Stimulated activated naive CD8-positive, alpha-beta T cell treated with anti-CD3 and anti-CD28 coated beads, Interleukin-15, Interleukin-2, amounts not matched to agents 100 U/mL and 50 U/mL, for 24 hours (primary cell): ENCODE results near the gene TPK1.

Source experiments
- ATAC-seq: fragments of 150-1000 bp; cut with Tn5 transposase; one replicate; pipeline ENCODE4 v1.10.0; 2021
- DNase-seq: peaks from one replicate; pipeline ENCODE4 v3.0.0; 2021

Gene TPK1

DNA sequence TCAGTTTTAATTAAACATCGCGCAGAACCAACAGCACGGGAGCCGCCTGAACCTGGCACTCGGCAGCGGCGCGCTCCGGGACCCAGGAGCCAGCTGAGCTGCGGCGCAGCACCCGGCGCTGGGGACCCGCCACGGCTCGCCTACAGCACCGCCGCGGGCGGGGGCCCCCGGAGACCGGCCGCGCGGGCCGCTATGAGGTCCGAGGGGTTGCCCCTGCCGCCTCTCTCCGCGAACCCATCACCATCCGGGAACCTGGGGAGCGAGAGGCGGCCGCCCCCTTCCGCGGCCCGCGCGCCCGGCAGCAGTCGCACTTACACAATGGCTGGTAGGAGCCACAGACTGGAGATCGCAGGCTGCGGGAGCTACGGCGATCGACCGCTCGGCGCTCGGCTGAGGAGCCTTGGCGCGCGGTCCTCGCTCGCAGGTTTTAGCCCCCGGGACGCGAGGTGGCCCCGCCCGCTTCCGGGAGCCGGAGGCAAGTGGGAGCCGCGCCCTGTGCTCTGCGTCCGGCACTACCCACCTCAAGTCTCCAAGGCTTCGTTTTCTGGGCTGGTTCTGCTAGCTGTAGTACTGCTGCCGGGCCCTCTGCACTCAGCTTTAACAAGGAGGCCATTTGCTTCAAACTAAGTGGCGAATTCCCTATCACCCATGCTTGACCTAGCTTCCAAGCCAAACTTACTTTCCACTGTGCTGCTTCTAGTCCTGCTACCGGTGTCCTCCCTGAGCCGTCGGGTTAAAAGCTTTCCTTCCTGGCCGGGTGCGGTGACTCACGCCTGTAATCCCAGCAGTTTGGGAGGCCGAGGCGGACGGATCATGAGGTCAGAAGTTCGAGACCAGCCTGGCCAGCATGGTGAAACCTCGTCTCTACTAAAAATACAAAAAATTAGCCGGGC lies at the start of gene TPK1:
TSS of gene TPK1 (minus strand) at position 402 of the 893 bp plus-strand sequence. CDS start 451 bp downstream, outside the sequence.
- ATAC-seq, result peak; percentile 94

DNA sequence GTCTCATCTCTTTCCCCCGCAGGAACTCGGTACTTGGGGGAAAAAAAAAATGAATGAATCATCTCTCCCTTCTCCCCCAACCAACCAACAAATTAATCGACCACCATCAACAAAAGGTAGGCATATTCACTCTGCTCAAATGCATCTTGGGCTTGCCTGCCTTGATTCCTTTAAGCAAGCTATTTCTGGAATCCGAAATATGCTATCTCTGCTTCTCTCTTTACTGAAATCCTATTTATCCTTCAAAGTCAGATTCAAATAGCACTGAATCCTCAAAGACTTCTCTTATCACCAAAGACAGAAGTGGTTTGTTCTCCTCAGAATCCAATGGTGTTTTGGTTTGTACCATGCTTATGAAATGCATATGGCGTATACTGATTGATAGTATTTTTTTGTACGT lies 49.6 kb upstream of the TPK1 start:
- ATAC-seq (no peak), DNase-seq (no peak)

More for the DNA sequence above, at the start of gene TPK1:
- peak; percentile 91 for DNase-seq

GRCh38 chr7:144884896-144885295 lies 49.0 kb upstream of the TPK1 start:
- ATAC-seq, result no peak

GRCh38 chr7:144873316-144873845 lies 37.5 kb upstream of the TPK1 start:
- DNase-seq, result no peak
- ATAC-seq, result no peak

More at GRCh38 chr7:144884896-144885295, 49.0 kb upstream of the TPK1 start:
- DNase-seq, result no peak

GRCh38 chr7:144869082-144869481 lies 33.2 kb upstream of the TPK1 start:
- ATAC-seq, result no peak
- no peak for DNase-seq

DNA sequence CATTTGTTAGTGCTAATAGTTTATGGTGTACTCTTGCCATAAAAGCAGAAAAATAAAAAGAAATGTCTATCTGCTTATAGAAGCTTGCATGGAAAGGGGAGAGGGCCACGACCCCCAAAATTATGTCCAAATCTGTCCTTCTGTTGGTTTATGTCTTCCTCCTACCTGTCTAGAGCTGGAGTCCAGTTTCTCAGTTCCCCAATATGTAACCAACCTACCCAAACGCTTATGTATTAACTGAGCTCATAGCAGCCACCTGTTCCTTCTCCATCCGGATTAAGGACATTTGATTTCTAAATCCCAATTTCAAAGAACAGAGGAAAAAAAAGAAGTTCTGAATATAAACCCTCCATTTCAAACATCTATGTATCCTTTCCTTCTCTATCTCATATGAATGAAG lies 30.3 kb upstream of the TPK1 start:
- ATAC-seq (no peak), DNase-seq (no peak)

DNA sequence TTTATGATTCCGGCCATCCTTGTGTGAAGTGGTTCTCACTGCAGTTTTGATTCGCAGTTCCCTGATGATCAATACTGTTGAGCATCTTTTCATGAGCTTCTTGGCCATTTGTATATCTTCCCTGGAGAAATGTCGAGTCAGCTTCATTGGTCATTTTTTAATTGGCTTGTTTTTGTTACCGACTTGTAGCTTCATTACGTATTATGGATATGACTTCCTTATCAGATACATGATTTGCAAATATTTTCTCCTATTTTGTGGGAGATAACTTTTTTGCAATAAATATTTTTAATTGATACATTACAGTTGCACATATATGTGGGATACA lies 27.4 kb upstream of the TPK1 start:
- ATAC-seq (no peak), DNase-seq (no peak)

GRCh38 chr7:144862612-144863319 lies 26.9 kb upstream of the TPK1 start:
- DNase-seq (no peak), ATAC-seq (no peak)

DNA sequence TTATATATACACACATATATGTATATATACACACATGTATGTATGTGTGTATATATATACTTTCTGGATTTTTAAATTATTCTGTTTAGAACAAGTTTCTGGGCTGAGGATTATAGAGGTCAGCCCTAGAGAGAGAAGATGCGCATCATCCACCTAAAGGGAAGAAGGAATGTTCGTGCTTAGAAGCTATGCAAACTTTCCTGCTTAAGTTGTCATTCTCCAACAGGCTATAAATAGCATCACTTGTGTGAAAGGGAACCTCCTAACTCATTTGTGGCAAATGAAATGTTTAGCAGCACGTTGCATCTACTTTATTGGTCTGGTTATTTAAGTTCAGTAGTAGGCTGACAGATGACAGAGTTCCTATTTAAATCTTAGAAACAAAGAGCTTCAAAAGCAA lies 23.9 kb upstream of the TPK1 start:
- no peak for DNase-seq

GRCh38 chr7:144857463-144857862 lies 21.6 kb upstream of the TPK1 start:
- DNase-seq (no peak), ATAC-seq (no peak)

More for the DNA sequence above, 23.9 kb upstream of the TPK1 start:
- no peak for ATAC-seq

DNA sequence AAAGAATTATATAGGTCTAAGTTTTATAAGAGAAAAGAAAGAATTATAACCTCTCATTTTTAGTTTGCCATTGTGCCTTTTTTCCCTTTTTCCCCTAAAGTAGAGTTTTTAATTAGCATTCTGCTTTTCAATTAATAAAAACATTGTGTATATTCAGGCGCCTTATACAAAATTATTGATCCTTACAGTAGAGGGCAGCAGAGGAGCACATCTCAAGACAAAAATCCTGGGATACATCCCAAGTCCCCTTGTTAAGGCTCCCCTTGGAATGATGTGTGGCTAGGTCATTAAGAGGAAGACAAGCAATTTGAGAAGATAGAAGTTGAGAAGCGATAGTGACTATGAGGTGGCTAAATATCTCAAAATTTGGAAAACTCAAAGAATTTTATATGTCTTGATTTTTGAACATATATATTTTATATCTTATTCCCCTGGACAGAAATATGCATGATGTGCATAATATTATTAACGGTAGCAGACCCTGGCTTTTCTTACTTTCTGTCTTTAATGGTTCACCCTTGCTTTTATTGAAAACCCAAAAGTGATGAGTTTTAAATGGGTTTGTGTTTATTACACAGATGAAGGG lies 19.1 kb upstream of the TPK1 start:
- DNase-seq, result no peak
- ATAC-seq, result no peak

DNA sequence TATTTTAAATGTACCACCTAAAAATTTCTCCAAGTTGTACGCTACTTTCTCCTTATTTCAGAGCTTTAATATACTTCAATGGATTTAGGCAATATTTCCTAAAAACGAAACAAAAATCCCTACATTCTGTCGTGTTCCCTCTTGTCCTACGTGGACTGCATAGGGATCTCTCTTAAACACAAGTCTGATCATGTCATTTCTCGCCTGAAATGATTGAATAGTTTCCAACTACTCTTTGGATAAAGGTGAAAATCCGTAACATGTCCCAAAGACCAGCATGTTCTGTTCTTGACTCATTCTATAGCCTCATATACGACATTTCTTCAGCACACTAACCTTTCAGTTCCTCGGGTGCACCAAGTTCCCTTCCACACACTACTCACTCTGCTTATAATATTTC lies 17.7 kb upstream of the TPK1 start:
- no peak for ATAC-seq
- DNase-seq, result no peak

DNA sequence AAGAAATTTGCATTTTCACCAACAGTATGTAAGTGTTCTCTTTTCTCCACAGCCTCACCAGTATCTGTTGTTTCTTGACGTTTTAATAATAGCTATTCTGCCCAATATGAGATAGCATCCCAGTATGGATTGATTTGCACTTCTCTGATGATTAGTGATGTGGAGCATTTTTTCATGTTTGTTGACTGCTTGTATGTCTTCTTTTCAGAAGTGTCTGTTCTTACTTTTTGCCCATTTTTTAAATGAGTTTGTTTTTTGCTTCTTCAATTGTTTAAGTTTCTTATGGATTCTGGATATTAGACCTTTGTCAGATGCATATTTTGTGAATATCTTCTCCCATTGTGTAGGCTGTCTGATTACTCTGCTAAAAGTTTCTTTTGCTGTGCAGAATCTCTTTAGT lies 12.2 kb upstream of the TPK1 start:
- DNase-seq (no peak), ATAC-seq (no peak)

GRCh38 chr7:144842377-144842851 lies 6.6 kb upstream of the TPK1 start:
- ATAC-seq, result peak; percentile 85
- DNase-seq, result peak; percentile 34

DNA sequence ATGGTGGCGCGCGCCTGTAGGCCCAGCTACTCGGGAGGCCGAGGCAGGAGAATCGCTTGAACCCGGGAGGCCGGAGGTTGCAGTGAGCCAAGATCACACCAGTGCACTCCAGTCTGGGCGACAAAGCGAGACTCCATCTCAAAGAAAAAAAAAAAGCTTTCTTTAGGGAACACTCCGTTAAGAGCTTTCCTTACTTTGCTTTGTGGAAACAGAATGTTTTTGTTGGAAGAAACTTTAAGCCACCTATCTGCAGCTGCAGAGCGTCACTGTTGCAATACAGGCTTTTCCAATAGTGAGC lies 641 bp upstream of the TPK1 start:
- ATAC-seq (no peak), DNase-seq (no peak)

- ATAC-seq, result peak; percentile 24
- DNase-seq, result peak; percentile 49
Measured at GRCh38 chr7:144835155-144835611, 670 bp downstream of the TPK1 start.

DNA sequence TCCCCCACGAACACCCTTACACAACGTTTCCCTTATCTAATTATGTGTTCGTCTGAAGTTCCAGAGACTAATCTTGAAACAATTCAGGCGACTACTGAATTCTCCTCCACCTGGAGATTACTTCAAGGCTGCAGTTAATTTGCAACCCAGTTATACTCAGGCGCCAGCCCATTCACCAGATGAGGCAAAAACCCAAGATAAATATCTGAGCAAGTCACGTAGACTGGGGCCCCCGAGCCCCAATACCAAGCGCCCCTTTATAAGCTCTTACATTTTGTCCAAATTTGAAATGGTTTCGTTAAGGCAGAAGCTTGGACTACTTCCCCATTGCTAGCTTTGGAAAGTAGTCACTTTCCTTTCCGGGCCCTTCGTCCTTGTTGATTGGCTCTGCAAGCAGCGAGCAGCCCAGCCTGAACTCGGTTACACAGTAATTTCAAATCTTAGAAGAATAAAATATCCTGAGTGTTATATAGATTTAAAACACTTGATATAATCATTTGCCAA lies 1.2 kb downstream of the TPK1 start:
- ATAC-seq, result no peak
- peak; percentile 35 for DNase-seq

GRCh38 chr7:144830811-144831210 lies 5.0 kb downstream of the TPK1 start:
- DNase-seq (no peak), ATAC-seq (no peak)

DNA sequence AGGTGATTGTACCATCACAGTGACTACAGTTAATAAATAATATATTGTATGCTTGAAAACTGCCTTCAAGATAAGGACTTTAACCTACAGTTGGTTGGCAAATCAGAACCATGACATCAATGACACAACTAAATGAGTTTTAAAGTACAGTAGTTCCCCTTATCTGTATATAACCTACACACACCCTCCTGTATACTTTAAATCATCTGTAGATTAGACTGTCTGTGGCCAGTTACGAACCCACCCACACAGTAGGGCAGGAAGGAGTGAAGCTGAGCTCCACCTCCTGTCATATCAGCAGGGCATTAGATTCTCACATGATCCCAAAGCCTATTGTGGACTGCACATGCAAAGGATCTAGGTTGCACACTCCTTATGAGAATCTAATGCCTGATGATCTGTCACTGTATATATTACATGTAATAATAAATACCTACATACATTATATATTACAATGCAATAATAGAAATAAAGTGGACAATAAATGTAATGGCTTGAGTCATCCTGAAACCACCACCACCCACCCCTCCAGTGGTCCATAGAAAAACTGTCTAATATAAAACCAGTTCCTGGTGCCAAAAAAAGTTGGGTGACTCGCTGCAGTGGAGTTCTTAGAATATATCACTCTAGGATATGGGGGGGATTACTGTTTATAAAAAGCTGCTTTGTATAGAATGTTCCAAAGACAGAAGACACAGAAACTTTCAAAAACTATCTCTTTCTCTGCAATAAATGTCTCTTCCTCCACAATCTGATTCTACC lies 5.6 kb downstream of the TPK1 start:
- DNase-seq (no peak), ATAC-seq (peak; percentile 74)

- ATAC-seq (no peak), DNase-seq (no peak)
Measured at GRCh38 chr7:144827621-144828020, 8.2 kb downstream of the TPK1 start.

DNA sequence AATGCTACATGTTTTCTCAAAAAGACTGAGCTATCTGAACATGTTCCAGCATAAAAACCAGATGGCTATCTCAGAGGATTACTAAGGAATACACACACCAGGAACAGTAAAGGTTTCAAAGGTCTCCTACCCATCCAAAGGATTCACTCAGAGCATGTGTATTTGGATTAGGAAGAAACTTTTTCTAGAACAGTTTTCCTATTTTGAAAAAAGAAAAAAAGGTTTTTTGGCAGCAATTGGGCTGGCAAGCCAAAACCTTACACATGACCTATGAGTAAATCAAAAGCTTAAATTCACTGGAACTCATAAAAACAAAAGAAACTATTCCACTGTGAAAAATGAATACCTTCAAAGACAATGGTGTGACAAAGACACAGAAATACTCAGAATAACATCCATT lies 9.6 kb downstream of the TPK1 start:
- DNase-seq, result no peak
- ATAC-seq, result no peak

DNA sequence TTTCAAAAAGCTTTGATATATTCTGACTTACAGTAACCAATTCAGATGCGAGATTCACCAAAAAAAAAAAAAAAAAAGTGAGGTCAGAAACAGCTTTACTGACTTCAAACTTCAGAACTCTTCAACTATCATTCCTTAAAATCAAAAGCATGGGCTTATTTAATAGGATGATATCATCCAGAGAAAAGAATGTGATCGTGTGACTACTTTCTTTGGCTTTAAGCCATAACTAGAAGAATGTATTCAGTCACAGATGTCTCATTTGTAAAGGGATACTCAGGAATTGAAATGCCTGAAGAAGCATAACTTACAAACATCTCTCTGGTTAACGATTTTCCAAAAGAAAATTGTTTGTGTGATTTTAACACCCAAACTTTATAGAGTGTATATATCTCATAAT lies 11.5 kb downstream of the TPK1 start:
- no peak for DNase-seq
- ATAC-seq, result no peak
